Common myeloid progenitor, CD34-positive (primary cell): ENCODE data around the gene FBXW9. TPM values are rescaled to one million over a fixed set of nuclear protein-coding genes. Genes with fewer than 3 reads are reported as not detected.

Experiments used
- CTCF ChIA-PET: fragments of 350-600 bp; sonication (Branson Sonifier 250); formaldehyde crosslinking; loops from one replicate; lab custom pipeline; 2021; ENCODE audit warnings: antibody characterized with exemption; lab: Charles Lee
- POLR2A ChIA-PET: fragments of 350-600 bp; sonication (Branson Sonifier 250); formaldehyde crosslinking; loops from one replicate; lab custom pipeline; 2021; ENCODE audit warnings: antibody characterized with exemption; lab: Charles Lee
- DNase-seq, 3 donors: peaks; one replicate each; pipeline versions ENCODE4 v3.0.0 to v3.0.0-alpha.2; 2013
- H3K27ac ChIP-seq, 2 experiments: 1 replicate in 1 of 2; 2 replicates in 1 of 2; pipeline ENCODE4 v1.7.0; 2013; ENCODE audit warnings: inconsistent platforms in 2 of 2, low read length in 2 of 2, mild to moderate bottlenecking in 2 of 2, low read depth in 1 of 2, moderate library complexity in 1 of 2; ENCODE audit not compliant: severe bottlenecking in 2 of 2, insufficient read depth in 1 of 2, poor library complexity in 1 of 2
- H3K27me3 ChIP-seq, 5 experiments: replicated peaks in 2 of 5; 1 replicate in 3 of 5; 2 replicates in 2 of 5; pipeline versions ENCODE4 v1.6.1 to v1.7.0; 2013; ENCODE audit warnings: low read length in 4 of 5, mild to moderate bottlenecking in 2 of 5, moderate library complexity in 2 of 5, inconsistent platforms in 1 of 5; ENCODE audit not compliant: insufficient read depth in 5 of 5, control insufficient read depth in 4 of 5
- H3K36me3 ChIP-seq, 4 experiments: 1 replicate in 2 of 4; 2 replicates in 2 of 4; pipeline versions ENCODE4 v1.6.1 to v1.7.0; 2013; ENCODE audit warnings: low read length in 3 of 4, control low read depth in 1 of 4, mild to moderate bottlenecking in 1 of 4; ENCODE audit not compliant: control insufficient read depth in 4 of 4, insufficient read depth in 4 of 4
- H3K4me1 ChIP-seq, 4 experiments: 1 replicate in 3 of 4; 2 replicates in 1 of 4; pipeline versions ENCODE4 v1.6.1 to v1.7.1; 2013; ENCODE audit warnings: low read length in 3 of 4, mild to moderate bottlenecking in 3 of 4, control low read depth in 1 of 4, inconsistent platforms in 1 of 4, moderate library complexity in 1 of 4; ENCODE audit not compliant: control insufficient read depth in 4 of 4, insufficient read depth in 4 of 4; ENCODE audit errors: control extremely low read depth in 1 of 4
- H3K4me3 ChIP-seq, 7 experiments: 1 replicate in 4 of 7; 2 replicates in 3 of 7; pipeline versions ENCODE4 v1.5.1 to v1.7.0; 2013; ENCODE audit warnings: mild to moderate bottlenecking in 7 of 7, low read length in 6 of 7, moderate library complexity in 6 of 7, inconsistent platforms in 2 of 7, low read depth in 2 of 7, control low read depth in 1 of 7; ENCODE audit not compliant: insufficient read depth in 4 of 7, control insufficient read depth in 1 of 7; ENCODE audit errors: extremely low read depth in 1 of 7
- H3K9me3 ChIP-seq, 5 experiments: 1 replicate in 4 of 5; 2 replicates in 1 of 5; pipeline versions ENCODE4 v1.6.1 to v1.7.1; 2013; ENCODE audit warnings: low read length in 4 of 5, mild to moderate bottlenecking in 2 of 5, inconsistent platforms in 1 of 5, low read depth in 1 of 5, moderate library complexity in 1 of 5; ENCODE audit not compliant: control insufficient read depth in 4 of 5, insufficient read depth in 2 of 5; ENCODE audit errors: control extremely low read depth in 1 of 5
- WGBS: methylation state at CpG from one replicate; pipeline ENCODE4 v1.1.5; 2013; ENCODE audit not compliant: insufficient coverage; 5-methylcytosine and 5-hydroxymethylcytosine counted together
- polyA plus RNA-seq: library from polyadenylated mRNA; unstranded; fragments of 120-200 nt; gene quantifications from one replicate; pipeline ENCODE4 v1.2.1, GENCODE V29; 2013

FBXW9 gene
- 11.1 TPM for polyA plus RNA-seq

- POLR2A ChIA-PET, result interaction anchor here (0.5 to 1.7 kb wide), 8 partner anchors 12 to 1721 kb away, joined by 3 to 10 read pairs (median 3); partner anchors contain the start of gene DHPS
- DNase-seq, result peak; percentile 99
- Histone ChIP-seq H3K4me3 (peak within 1 kb of the TSS; percentile 60 to 93 (median 84)), H3K27me3 (no peaks in the 10 kb centered on the region), H3K36me3 (peaks cover 6 to 40% (median 18%) of the 10 kb centered on the region in 4 experiments), H3K27ac (peak within 1 kb of the TSS; percentile 68 to 87), H3K9me3 (no peaks in the 10 kb centered on the region), H3K4me1 (peaks cover 7 to 43% (median 32%) of the 10 kb centered on the region in 4 experiments)
- CTCF ChIA-PET, result interaction anchor here (0.7 to 3.5 kb wide), 13 partner anchors 11 to 132 kb away, joined by 3 to 27 read pairs (median 3); partner anchors contain the start of genes DHPS and JUNB
- 4% methylated on average over 56 of the region's 59 CpGs for WGBS
These were observed at the start of gene FBXW9 for GRCh38 chr19:12696366-12697335. Gene FBXW9 (minus strand): TSS chr19:12696631. CDS start chr19:12696581, 50 bp downstream.

- peaks cover 0 to 14% (median 10%) of the 10 kb centered on the region in 5 experiments for H3K9me3 ChIP-seq
- H3K4me3 ChIP-seq, result no peak overlapping the region
- WGBS, result 88% methylated on average over 16 of the region's 22 CpGs
- H3K4me1 ChIP-seq, result peaks cover 0 to 9% (median 3%) of the 10 kb centered on the region in 4 experiments
- H3K36me3 ChIP-seq, result peaks cover 10 to 52% (median 40%) of the 10 kb centered on the region in 4 experiments
- CTCF ChIA-PET, result interaction anchor here (39.0 to 43.3 kb wide), 2 partner anchors 15 to 16 kb away, joined by 776 read pairs; partner anchors contain the start of genes BEST2, GET3, HOOK2 and TNPO2
- DNase-seq, result no peak
- no peak overlapping the region for H3K27ac ChIP-seq
- POLR2A ChIA-PET, result no interaction called here
- peaks cover 0 to 9% (median 1%) of the 10 kb centered on the region in 5 experiments for H3K27me3 ChIP-seq
These were observed 48.9 kb upstream of the FBXW9 start for GRCh38 chr19:12745166-12745897.

- Histone ChIP-seq H3K4me1 (peaks cover 16 to 36% (median 32%) of the 10 kb centered on the region in 4 experiments), H3K27me3 (no peaks in the 10 kb centered on the region), H3K9me3 (no peaks in the 10 kb centered on the region), H3K36me3 (peaks cover 0 to 21% (median 16%) of the 10 kb centered on the region in 4 experiments), H3K4me3 (peak overlapping the region; percentile 76 to 95 (median 86)), H3K27ac (peak overlapping the region; percentile 99 to 100)
- WGBS, result 12% methylated on average over 12 of the region's 13 CpGs
- DNase-seq, result no peak
- ChIA-PET POLR2A (interaction anchor here (1.5 kb wide), 1 partner anchor 14 kb away, joined by 4 read pairs; the partner anchor contains the start of gene TNPO2), CTCF (interaction anchor here (1.6 to 43.3 kb wide), 2 partner anchors 23 to 58 kb away, joined by 6 to 776 read pairs; partner anchors contain the start of genes BEST2 and HOOK2)
These were observed 41.5 kb upstream of the FBXW9 start for GRCh38 chr19:12737835-12738351.

GRCh38 chr19:12736995-12737834 is 40.8 kb upstream of the FBXW9 start, which contains the start of gene GET3:
Gene GET3 (plus strand): TSS chr19:12737497. CDS start chr19:12737506, 9 bp downstream.
- H3K4me3 ChIP-seq, result peak within 1 kb of the TSS; percentile 76 to 95 (median 86)
- no peaks in the 10 kb centered on the region for H3K9me3 ChIP-seq
- peak within 1 kb of the TSS; percentile 99 to 100 for H3K27ac ChIP-seq
- peaks cover 16 to 42% (median 37%) of the 10 kb centered on the region in 4 experiments for H3K4me1 ChIP-seq
- peaks cover 0 to 19% (median 15%) of the 10 kb centered on the region in 4 experiments for H3K36me3 ChIP-seq
- 0% methylated on average over 21 of the region's 29 CpGs for WGBS
- DNase-seq, result peak; percentile 99 to 100 (median 100)
- CTCF ChIA-PET, result interaction anchor here (0.9 to 43.3 kb wide), 3 partner anchors 15 to 60 kb away, joined by 3 to 776 read pairs (median 6); partner anchors contain the start of genes BEST2 and HOOK2
- POLR2A ChIA-PET, result interaction anchor here (0.8 to 1.6 kb wide), 4 partner anchors 14 to 56 kb away, joined by 3 to 6 read pairs (median 4); partner anchors contain the start of genes BEST2 and TNPO2
- no peaks in the 10 kb centered on the region for H3K27me3 ChIP-seq

GRCh38 chr19:12733369-12734214 is 37.2 kb upstream of the FBXW9 start:
- CTCF ChIA-PET, result interaction anchor here (0.8 to 43.3 kb wide), 12 partner anchors 10 to 92 kb away, joined by 3 to 776 read pairs (median 4); partner anchors contain the start of genes BEST2, FBXW9, HOOK2 and TNPO2
- Histone ChIP-seq H3K27me3 (no peaks in the 10 kb centered on the region), H3K9me3 (no peaks in the 10 kb centered on the region), H3K4me3 (peak overlapping the region; percentile 81 to 97 (median 88)), H3K36me3 (peaks cover 10 to 36% (median 29%) of the 10 kb centered on the region in 4 experiments), H3K4me1 (peaks cover 16 to 47% (median 38%) of the 10 kb centered on the region in 4 experiments), H3K27ac (peak overlapping the region; percentile 95 to 96)
- DNase-seq, result peak; percentile 75 to 81 (median 77)
- WGBS, result 3% methylated on average over 10 of the region's 15 CpGs
- POLR2A ChIA-PET, result interaction anchor here (0.5 to 2.3 kb wide), 4 partner anchors 10 to 1259 kb away, joined by 3 to 16 read pairs (median 8); partner anchors contain the start of gene TNPO2
